GM06990 (cell line): ENCODE measurements around the gene PPM1M.

ENCODE experiments used
- DNase-seq: peaks from one replicate; pipeline ENCODE4 v3.0.0-alpha.2; 2011; ENCODE audit not compliant: insufficient read length; ENCODE audit errors: extremely low read depth
- H3K27me3 ChIP-seq: replicated peaks from 2 replicates; pipeline ENCODE4 v1.6.0; 2011; ENCODE audit warnings: low read length; ENCODE audit not compliant: control insufficient read depth, insufficient read depth
- H3K36me3 ChIP-seq: 2 replicates; pipeline ENCODE4 v1.5.1; 2011; ENCODE audit warnings: low read length; ENCODE audit not compliant: control insufficient read depth, insufficient read depth
- H3K4me3 ChIP-seq: replicated peaks from 2 replicates; pipeline ENCODE4 v1.5.1; 2011; ENCODE audit warnings: low read depth, mild to moderate bottlenecking, control low read depth, low read length
- TF ChIP-seq, protein P1 (sequence below): IDR thresholded peaks from 2 replicates; pipeline ENCODE4 v1.5.1; 2011; ENCODE audit warnings: low read length, control low read depth, mild to moderate bottlenecking, inconsistent platforms; ENCODE audit not compliant: insufficient read depth, poor library complexity, severe bottlenecking

The PPM1M gene

DNA sequence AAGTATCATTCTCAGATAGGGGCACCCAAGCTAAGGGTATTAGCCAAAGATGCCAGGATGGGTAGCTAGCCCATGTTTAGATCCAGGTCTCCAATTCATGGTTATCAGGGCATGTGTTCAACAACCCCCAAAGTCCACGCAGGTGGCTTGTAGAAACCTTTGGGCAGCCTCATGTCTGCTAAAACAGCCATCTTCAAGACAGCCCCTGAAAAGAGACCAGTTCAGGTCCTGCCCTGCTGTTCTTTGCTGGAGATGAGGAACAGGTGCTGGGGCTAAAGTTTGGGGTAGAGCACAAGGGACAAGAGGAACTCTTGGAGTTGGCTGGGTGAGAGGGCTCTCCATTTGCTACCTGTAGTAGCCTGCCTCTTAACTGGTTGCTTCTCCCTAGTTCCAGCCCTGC is 4.6 kb downstream of the PPM1M start:
- TF ChIP-seq, protein P1, sequence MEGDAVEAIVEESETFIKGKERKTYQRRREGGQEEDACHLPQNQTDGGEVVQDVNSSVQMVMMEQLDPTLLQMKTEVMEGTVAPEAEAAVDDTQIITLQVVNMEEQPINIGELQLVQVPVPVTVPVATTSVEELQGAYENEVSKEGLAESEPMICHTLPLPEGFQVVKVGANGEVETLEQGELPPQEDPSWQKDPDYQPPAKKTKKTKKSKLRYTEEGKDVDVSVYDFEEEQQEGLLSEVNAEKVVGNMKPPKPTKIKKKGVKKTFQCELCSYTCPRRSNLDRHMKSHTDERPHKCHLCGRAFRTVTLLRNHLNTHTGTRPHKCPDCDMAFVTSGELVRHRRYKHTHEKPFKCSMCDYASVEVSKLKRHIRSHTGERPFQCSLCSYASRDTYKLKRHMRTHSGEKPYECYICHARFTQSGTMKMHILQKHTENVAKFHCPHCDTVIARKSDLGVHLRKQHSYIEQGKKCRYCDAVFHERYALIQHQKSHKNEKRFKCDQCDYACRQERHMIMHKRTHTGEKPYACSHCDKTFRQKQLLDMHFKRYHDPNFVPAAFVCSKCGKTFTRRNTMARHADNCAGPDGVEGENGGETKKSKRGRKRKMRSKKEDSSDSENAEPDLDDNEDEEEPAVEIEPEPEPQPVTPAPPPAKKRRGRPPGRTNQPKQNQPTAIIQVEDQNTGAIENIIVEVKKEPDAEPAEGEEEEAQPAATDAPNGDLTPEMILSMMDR: no peak
- Histone ChIP-seq H3K36me3 (peaks cover 20% of the 10 kb centered on the region), H3K27me3 (no peaks in the 10 kb centered on the region), H3K4me3 (no peak overlapping the region)
- DNase-seq: no peak

DNA sequence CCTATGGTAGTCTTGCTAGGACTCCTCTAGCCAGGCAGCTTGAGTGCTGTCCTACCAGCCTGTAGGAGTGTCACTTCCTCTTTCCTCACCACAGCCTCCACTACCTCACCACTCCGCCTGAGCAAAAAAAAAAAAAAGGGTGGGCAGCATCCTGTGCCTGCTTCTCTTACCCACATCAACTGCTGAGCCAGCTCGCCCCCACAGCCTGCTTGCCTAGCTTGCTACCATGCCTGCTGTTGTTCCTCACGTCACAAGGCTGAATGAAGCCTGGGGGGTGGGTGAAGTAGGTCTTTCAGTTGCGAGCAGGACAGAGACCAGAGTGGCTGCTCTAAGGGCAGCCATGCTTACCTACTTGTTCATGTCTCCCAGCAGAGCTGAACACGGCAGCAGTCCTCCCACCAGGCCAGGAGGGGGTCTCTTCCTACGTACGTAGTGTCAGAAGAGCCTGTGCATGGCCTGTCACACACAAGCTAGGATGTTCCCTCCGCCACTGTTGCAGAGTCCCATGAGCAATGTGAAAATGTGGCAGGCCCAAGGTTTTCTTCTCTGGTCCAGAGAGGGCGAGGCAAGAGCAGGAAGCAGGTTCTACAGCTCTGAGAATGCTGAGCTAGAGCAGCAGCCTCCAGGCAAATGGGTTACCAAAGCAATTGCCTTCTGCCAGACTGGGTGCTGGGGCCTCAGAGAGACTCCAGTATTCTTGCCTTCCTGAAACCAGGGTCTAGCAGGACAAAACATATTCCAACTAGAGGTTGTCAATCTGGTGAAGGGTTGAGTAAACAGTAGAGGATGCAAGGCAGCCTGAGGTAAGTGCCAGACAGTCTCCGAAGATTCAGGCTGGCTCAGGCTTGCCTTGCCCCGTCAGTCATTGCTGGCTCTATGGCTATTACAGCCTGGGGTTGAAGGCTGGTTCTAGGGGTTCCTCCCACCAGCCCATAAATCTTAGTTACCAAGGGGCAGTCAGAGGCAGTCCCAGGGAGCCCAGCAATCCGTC is 8.1 kb downstream of the PPM1M start:
- TF ChIP-seq, protein P1: no peak
- Histone ChIP-seq H3K36me3 (peaks cover 40% of the 10 kb centered on the region), H3K27me3 (no peaks in the 10 kb centered on the region), H3K4me3 (no peak overlapping the region)
- DNase-seq: peak; percentile 82

DNA sequence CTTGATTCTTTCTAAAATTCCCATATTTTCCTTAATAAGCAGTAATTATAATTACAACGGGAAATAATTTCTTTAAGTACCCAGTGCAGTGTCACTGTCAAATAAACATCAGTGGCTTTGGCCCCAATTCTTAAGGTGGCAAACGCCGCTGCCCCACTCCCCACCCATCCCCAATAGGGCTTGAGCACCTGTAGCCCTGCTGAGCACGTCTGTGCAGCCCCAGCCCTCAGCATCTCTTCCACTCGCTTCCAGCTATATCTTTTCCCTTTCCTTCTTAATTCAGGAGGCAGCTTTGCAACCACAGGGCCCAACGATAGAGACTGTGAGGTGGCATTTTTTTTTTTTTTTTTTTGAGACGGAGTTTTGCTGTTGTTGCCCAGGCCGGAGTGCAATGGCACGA is 9.0 kb downstream of the PPM1M start:
- Histone ChIP-seq H3K27me3 (no peaks in the 10 kb centered on the region), H3K36me3 (peaks cover 38% of the 10 kb centered on the region), H3K4me3 (no peak overlapping the region)
- no peak for DNase-seq
- TF ChIP-seq, protein P1: no peak

DNA sequence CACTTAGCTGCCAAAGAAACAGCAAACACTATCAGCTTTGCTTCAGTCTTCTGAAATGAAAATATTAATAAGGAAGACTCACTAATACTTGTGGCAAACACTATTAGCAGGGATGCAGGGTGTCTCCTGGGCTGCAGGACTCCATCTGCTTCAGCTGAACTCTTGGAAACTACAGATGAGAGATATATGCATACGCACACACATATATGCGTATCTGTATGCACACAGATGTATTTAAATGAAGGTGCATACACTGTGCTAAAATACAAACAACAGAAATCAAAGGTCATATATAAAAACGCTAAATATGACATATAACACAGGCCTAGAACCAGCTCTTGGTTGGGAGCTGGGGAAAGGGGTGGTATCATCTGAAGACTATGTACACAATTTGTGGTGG is 10.6 kb downstream of the PPM1M start:
- peaks cover 35% of the 10 kb centered on the region for H3K36me3 ChIP-seq
- no peaks in the 10 kb centered on the region for H3K27me3 ChIP-seq
- TF ChIP-seq, protein P1: no peak
- no peak for DNase-seq
- H3K4me3 ChIP-seq: no peak overlapping the region

DNA sequence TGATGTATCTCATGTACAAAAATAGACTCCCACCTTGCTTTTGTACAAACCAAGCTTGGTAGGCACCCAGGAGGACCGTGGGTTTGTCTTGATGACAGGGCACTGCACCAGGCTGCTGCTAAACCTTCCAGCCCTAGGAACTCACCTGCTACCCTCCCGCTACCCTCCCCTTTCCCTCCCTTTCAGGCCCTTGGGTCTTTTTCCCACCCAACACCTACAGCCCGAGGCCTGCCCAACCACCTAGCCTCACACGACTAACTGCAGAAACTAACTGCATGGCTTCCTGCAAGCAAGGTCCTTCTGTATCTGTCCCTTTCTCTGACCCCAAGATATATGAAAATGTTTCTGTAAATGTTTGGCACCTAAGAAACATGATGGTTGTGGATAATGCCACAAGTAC is 11.1 kb downstream of the PPM1M start:
- no peak overlapping the region for H3K4me3 ChIP-seq
- no peaks in the 10 kb centered on the region for H3K27me3 ChIP-seq
- H3K36me3 ChIP-seq: peaks cover 35% of the 10 kb centered on the region
- no peak for DNase-seq
- TF ChIP-seq, protein P1: no peak
